Naive thymus-derived CD4-positive, alpha-beta T cell (primary cell): ENCODE measurements around the gene CDK5RAP2. TPM values are rescaled to one million over a fixed set of nuclear protein-coding genes. Genes with fewer than 3 reads are reported as not detected.

Experiments used
- ATAC-seq: fragments of 150-1000 bp; cut with Tn5 transposase; 2 replicates; pipeline ENCODE4 v1.10.0; 2021; ENCODE audit warnings: mild to moderate bottlenecking, moderate library complexity
- CTCF ChIA-PET: fragments of 350-600 bp; sonication (Branson Sonifier 250); formaldehyde crosslinking; loops from one replicate; lab custom pipeline; 2021; ENCODE audit warnings: antibody characterized with exemption; lab: Charles Lee
- POLR2A ChIA-PET: fragments of 350-600 bp; sonication (Branson Sonifier 250); formaldehyde crosslinking; loops from one replicate; lab custom pipeline; 2021; ENCODE audit warnings: antibody characterized with exemption, inconsistent platforms; lab: Charles Lee
- DNase-seq, 9 donors: peaks; one replicate each; pipeline versions ENCODE4 v3.0.0 to v3.0.0-alpha.2; 2020 to 2022; ENCODE audit warnings: mixed read lengths in 1 of 9
- H3K27ac ChIP-seq: one replicate; pipeline ENCODE4 v1.7.0; 2013; ENCODE audit warnings: mild to moderate bottlenecking, low read depth, low read length, moderate library complexity
- H3K27me3 ChIP-seq, 2 donors: one replicate each; pipeline ENCODE4 v1.7.0; 2013; ENCODE audit warnings: low read length in 2 of 2, mild to moderate bottlenecking in 2 of 2, moderate library complexity in 2 of 2; ENCODE audit not compliant: control insufficient read depth in 2 of 2, insufficient read depth in 2 of 2
- H3K36me3 ChIP-seq, 3 experiments: 1 replicate in 2 of 3; 2 replicates in 1 of 3; pipeline ENCODE4 v1.7.0; 2013; ENCODE audit warnings: low read length in 3 of 3, mild to moderate bottlenecking in 3 of 3, moderate library complexity in 1 of 3; ENCODE audit not compliant: insufficient read depth in 3 of 3, control insufficient read depth in 2 of 3
- H3K4me1 ChIP-seq, 2 donors: one replicate each; pipeline ENCODE4 v1.7.0; 2013; ENCODE audit warnings: low read length in 2 of 2, mild to moderate bottlenecking in 2 of 2, moderate library complexity in 1 of 2; ENCODE audit not compliant: control insufficient read depth in 2 of 2, insufficient read depth in 2 of 2
- H3K4me3 ChIP-seq: 2 replicates; pipeline ENCODE4 v1.7.0; 2013; ENCODE audit warnings: mild to moderate bottlenecking, low read length
- H3K9me3 ChIP-seq, 3 experiments: 1 replicate in 2 of 3; 2 replicates in 1 of 3; pipeline ENCODE4 v1.7.0; 2013; ENCODE audit warnings: low read length in 3 of 3; ENCODE audit not compliant: control insufficient read depth in 2 of 3
- H3K27ac Mint-ChIP-seq, 9 donors: one replicate each; pipeline ENCODE4 v1.8.0; 2020 to 2022; ENCODE audit warnings: mixed read lengths in 9 of 9, mild to moderate bottlenecking in 8 of 9, moderate library complexity in 5 of 9, inconsistent platforms in 2 of 9
- H3K27me3 Mint-ChIP-seq, 5 donors: one replicate each; pipeline ENCODE4 v1.8.0; 2021 to 2022; ENCODE audit warnings: mixed read lengths in 5 of 5, mild to moderate bottlenecking in 1 of 5
- H3K36me3 Mint-ChIP-seq, 5 donors: one replicate each; pipeline ENCODE4 v1.8.0; 2020 to 2022; ENCODE audit warnings: mixed read lengths in 5 of 5, mild to moderate bottlenecking in 3 of 5, inconsistent platforms in 1 of 5
- H3K4me1 Mint-ChIP-seq, 7 donors: one replicate each; pipeline ENCODE4 v1.8.0; 2020 to 2022; ENCODE audit warnings: mixed read lengths in 7 of 7, mild to moderate bottlenecking in 3 of 7, inconsistent platforms in 1 of 7
- H3K4me3 Mint-ChIP-seq, 10 donors: one replicate each; pipeline ENCODE4 v1.8.0; 2020 to 2022; ENCODE audit warnings: mild to moderate bottlenecking in 10 of 10, mixed read lengths in 10 of 10, moderate library complexity in 6 of 10, inconsistent platforms in 2 of 10
- H3K9me3 Mint-ChIP-seq, 11 donors: one replicate each; pipeline ENCODE4 v1.8.0; 2020 to 2022; ENCODE audit warnings: mixed read lengths in 11 of 11, mild to moderate bottlenecking in 4 of 11, inconsistent platforms in 1 of 11, moderate library complexity in 1 of 11
- intact Hi-C, 2 donors: fragments of 100-400 bp; cut with micrococcal nuclease; formaldehyde crosslinking; loops; one replicate each; pipeline ENCODE4 v1.15.1; 2023
- polyA plus RNA-seq, 2 donors: library from polyadenylated mRNA; unstranded; fragments of 300-500 nt; fragmentation: Illumina TruSeq; gene quantifications; one replicate each; pipeline ENCODE4 v1.2.3, GENCODE V29; 2021
- total RNA-seq, 6 experiments: library from RNA in 5 of 6; stranded (reverse) in 5 of 6; gene quantifications; 1 replicate in 5 of 6; 2 replicates in 1 of 6; pipeline ENCODE4 v1.2.3 and lab custom pipeline; 2021 to 2026

CDK5RAP2 gene
- total and polyA plus RNA-seq, 7 experiments from 2014 or later: 23.7 to 98.1 (median 66.7) TPM

- ATAC-seq (no peak), DNase-seq (no peak)
- Mint-ChIP-seq H3K9me3 (no peaks in the 10 kb centered on the region), H3K36me3 (peaks cover 26 to 65% (median 48%) of the 10 kb centered on the region in 5 donors), H3K27ac (no peak overlapping the region), H3K27me3 (no peaks in the 10 kb centered on the region), H3K4me3 (no peak overlapping the region), H3K4me1 (peaks cover under 1 to 33% (median 11%) of the 10 kb centered on the region in 7 donors)
- Histone ChIP-seq H3K4me3 (no peak overlapping the region), H3K4me1 (peaks cover 0 to 5% of the 10 kb centered on the region in 2 donors), H3K36me3 (peaks cover 0 to 77% (median 16%) of the 10 kb centered on the region in 3 experiments), H3K9me3 (no peaks in the 10 kb centered on the region), H3K27me3 (no peaks in the 10 kb centered on the region), H3K27ac (no peak overlapping the region)
- intact Hi-C loops: no loop called here
- CTCF ChIA-PET: interaction anchor here (0.6 kb wide), 1 partner anchor 52 kb away, joined by 3 read pairs; no protein-coding TSS in a partner anchor
- POLR2A ChIA-PET: no interaction called here
Measured at GRCh38 chr9:120399940-120400339, 180.0 kb downstream of the CDK5RAP2 start.

- POLR2A ChIA-PET: no interaction called here
- no peaks in the 10 kb centered on the region for H3K9me3 Mint-ChIP-seq
- Histone ChIP-seq H3K27me3 (no peaks in the 10 kb centered on the region), H3K9me3 (no peaks in the 10 kb centered on the region), H3K36me3 (peaks cover 0 to 77% (median 16%) of the 10 kb centered on the region in 3 experiments), H3K4me1 (peaks cover 7 to 11% of the 10 kb centered on the region in 2 donors), H3K27ac (no peak overlapping the region), H3K4me3 (no peak overlapping the region)
- peaks cover 25 to 63% (median 47%) of the 10 kb centered on the region in 5 donors for H3K36me3 Mint-ChIP-seq
- CTCF ChIA-PET: no interaction called here
- H3K27me3 Mint-ChIP-seq: no peaks in the 10 kb centered on the region
- peak overlapping the region in 1 of 9 donors; percentile 34 for H3K27ac Mint-ChIP-seq
- intact Hi-C loops: no loop called here
- H3K4me1 Mint-ChIP-seq: peaks cover 10 to 34% (median 21%) of the 10 kb centered on the region in 7 donors
- ATAC-seq (no peak), DNase-seq (no peak)
- H3K4me3 Mint-ChIP-seq: no peak overlapping the region
Measured at GRCh38 chr9:120398286-120398685, 181.7 kb downstream of the CDK5RAP2 start.

GRCh38 chr9:120397453-120397852 is 182.5 kb downstream of the CDK5RAP2 start:
- ChIA-PET POLR2A (no interaction called here), CTCF (no interaction called here)
- Mint-ChIP-seq H3K9me3 (no peaks in the 10 kb centered on the region), H3K27ac (peak overlapping the region in 3 of 9 donors; percentile 32 to 54 (median 50)), H3K4me3 (no peak overlapping the region), H3K27me3 (no peaks in the 10 kb centered on the region), H3K36me3 (peaks cover 27 to 63% (median 49%) of the 10 kb centered on the region in 5 donors), H3K4me1 (peaks cover 10 to 32% (median 21%) of the 10 kb centered on the region in 7 donors)
- H3K9me3 ChIP-seq: no peaks in the 10 kb centered on the region
- peaks cover 7 to 11% of the 10 kb centered on the region in 2 donors for H3K4me1 ChIP-seq
- ATAC-seq (no peak), DNase-seq (no peak)
- no peak overlapping the region for H3K4me3 ChIP-seq
- H3K27me3 ChIP-seq: no peaks in the 10 kb centered on the region
- H3K36me3 ChIP-seq: peaks cover 0 to 77% (median 11%) of the 10 kb centered on the region in 3 experiments
- intact Hi-C loops: no loop called here
- H3K27ac ChIP-seq: no peak overlapping the region

GRCh38 chr9:120396931-120397330 is 183.0 kb downstream of the CDK5RAP2 start:
- H3K4me3 Mint-ChIP-seq: no peak overlapping the region
- intact Hi-C loops: no loop called here
- Histone ChIP-seq H3K36me3 (peaks cover 3 to 77% (median 10%) of the 10 kb centered on the region in 3 experiments), H3K4me3 (no peak overlapping the region), H3K27me3 (no peaks in the 10 kb centered on the region), H3K27ac (no peak overlapping the region), H3K9me3 (no peaks in the 10 kb centered on the region), H3K4me1 (peaks cover 7 to 11% of the 10 kb centered on the region in 2 donors)
- ChIA-PET POLR2A (no interaction called here), CTCF (no interaction called here)
- peak overlapping the region in 4 of 9 donors; percentile 20 to 92 (median 75) for H3K27ac Mint-ChIP-seq
- ATAC-seq: no peak
- no peak for DNase-seq
- peaks cover 23 to 64% (median 47%) of the 10 kb centered on the region in 5 donors for H3K36me3 Mint-ChIP-seq
- no peaks in the 10 kb centered on the region for H3K9me3 Mint-ChIP-seq
- peaks cover 10 to 32% (median 21%) of the 10 kb centered on the region in 7 donors for H3K4me1 Mint-ChIP-seq
- H3K27me3 Mint-ChIP-seq: no peaks in the 10 kb centered on the region

GRCh38 chr9:120396418-120396817 is 183.5 kb downstream of the CDK5RAP2 start:
- Mint-ChIP-seq H3K9me3 (no peaks in the 10 kb centered on the region), H3K27me3 (no peaks in the 10 kb centered on the region), H3K36me3 (peaks cover 23 to 68% (median 47%) of the 10 kb centered on the region in 5 donors), H3K27ac (peak overlapping the region in 8 of 9 donors; percentile 20 to 92 (median 50)), H3K4me3 (peak overlapping the region in 1 of 10 donors; percentile 40), H3K4me1 (peaks cover 10 to 32% (median 21%) of the 10 kb centered on the region in 7 donors)
- H3K9me3 ChIP-seq: no peaks in the 10 kb centered on the region
- no peak for DNase-seq
- H3K4me3 ChIP-seq: no peak overlapping the region
- ChIA-PET CTCF (no interaction called here), POLR2A (interaction anchor here (0.6 kb wide), 1 partner anchor 971 kb away, joined by 3 read pairs; no protein-coding TSS in a partner anchor)
- intact Hi-C loops: no loop called here
- no peaks in the 10 kb centered on the region for H3K27me3 ChIP-seq
- no peak for ATAC-seq
- H3K36me3 ChIP-seq: peaks cover 5 to 82% (median 12%) of the 10 kb centered on the region in 3 experiments
- H3K4me1 ChIP-seq: peaks cover 7 to 11% of the 10 kb centered on the region in 2 donors
- H3K27ac ChIP-seq: no peak overlapping the region

GRCh38 chr9:120395376-120395775 is 184.6 kb downstream of the CDK5RAP2 start:
- POLR2A ChIA-PET: no interaction called here
- H3K4me1 Mint-ChIP-seq: peaks cover 10 to 32% (median 21%) of the 10 kb centered on the region in 7 donors
- H3K4me1 ChIP-seq: peaks cover 7 to 11% of the 10 kb centered on the region in 2 donors
- H3K4me3 Mint-ChIP-seq: no peak overlapping the region
- peak overlapping the region in 3 of 9 donors; percentile 14 to 91 (median 90) for H3K27ac Mint-ChIP-seq
- no peaks in the 10 kb centered on the region for H3K9me3 ChIP-seq
- peaks cover 23 to 71% (median 43%) of the 10 kb centered on the region in 5 donors for H3K36me3 Mint-ChIP-seq
- no peak for ATAC-seq
- H3K27ac ChIP-seq: peak overlapping the region; percentile 7
- no peaks in the 10 kb centered on the region for H3K27me3 ChIP-seq
- no peak overlapping the region for H3K4me3 ChIP-seq
- peaks cover 5 to 82% (median 12%) of the 10 kb centered on the region in 3 experiments for H3K36me3 ChIP-seq
- CTCF ChIA-PET: no interaction called here
- intact Hi-C loops: no loop called here
- no peaks in the 10 kb centered on the region for H3K9me3 Mint-ChIP-seq
- DNase-seq: no peak
- no peaks in the 10 kb centered on the region for H3K27me3 Mint-ChIP-seq
